Panc1 (cell line): Measurements from ENCODE around the gene KCNMA1. TPM values are rescaled to one million over a fixed set of nuclear protein-coding genes. Genes with fewer than 3 reads are reported as not detected.

ENCODE experiments used
- ATAC-seq: fragments of 200-7000 bp; cut with Tn5 transposase; 2 replicates; pipeline ENCODE4 v1.9.1; 2020; ENCODE audit warnings: mild to moderate bottlenecking, moderate library complexity
- BruUV-seq: library from RNA; stranded (reverse); fragments of 400-500 nt; replicated peaks from 2 replicates; lab custom pipeline; 2021; lab: Mats Ljungman, UMichigan
- CTCF ChIA-PET: fragments of 300-600 bp; sonication (Branson Sonifier 250); formaldehyde crosslinking; loops from one replicate; lab custom pipeline; 2022; ENCODE audit warnings: antibody characterized with exemption; lab: Charles Lee
- POLR2A ChIA-PET: fragments of 300-600 bp; sonication (Branson Sonifier 250); formaldehyde crosslinking; loops from one replicate; lab custom pipeline; 2022; ENCODE audit warnings: antibody characterized with exemption; lab: Charles Lee
- DNase-seq: peaks from one replicate; pipeline ENCODE4 v3.0.0-alpha.2; 2010; ENCODE audit warnings: low read depth, low spot score
- H3K27ac ChIP-seq: 2 replicates; pipeline ENCODE4 v1.5.1; 2011; ENCODE audit warnings: mild to moderate bottlenecking, low read length, inconsistent platforms
- H3K27me3 ChIP-seq: fragments of 200-500 bp; sonication (Bioruptor generic); 2 replicates; pipeline ENCODE4 v1.6.0; 2014; ENCODE audit warnings: low read length, inconsistent platforms; ENCODE audit not compliant: control insufficient read depth, insufficient read depth
- H3K36me3 ChIP-seq: fragments of 200-500 bp; sonication (Bioruptor generic); 2 replicates; pipeline ENCODE4 v1.5.1; 2014; ENCODE audit warnings: inconsistent platforms, mild to moderate bottlenecking, low read length, moderate library complexity; ENCODE audit not compliant: control insufficient read depth, insufficient read depth
- H3K4me1 ChIP-seq: 2 replicates; pipeline ENCODE4 v1.5.1; 2011; ENCODE audit warnings: inconsistent platforms, mild to moderate bottlenecking, low read length, moderate library complexity; ENCODE audit not compliant: control insufficient read depth, insufficient read depth
- H3K4me3 ChIP-seq, 2 experiments: 2 replicates each; pipeline ENCODE4 v1.5.1; 2011 to 2012; ENCODE audit warnings: low read depth in 2 of 2, low read length in 2 of 2, mild to moderate bottlenecking in 2 of 2, inconsistent platforms in 1 of 2, moderate library complexity in 1 of 2
- H3K9me3 ChIP-seq: fragments of 200-500 bp; sonication (Bioruptor generic); 2 replicates; pipeline ENCODE4 v1.5.1; 2014; ENCODE audit warnings: low read depth, mild to moderate bottlenecking, inconsistent platforms, low read length, moderate library complexity; ENCODE audit not compliant: control insufficient read depth, insufficient read depth
- POLR2AphosphoS5 ChIP-seq: IDR thresholded peaks from 2 replicates; pipeline ENCODE4 v1.6.1; 2012; ENCODE audit warnings: mild to moderate bottlenecking, low read depth, low read length, moderate library complexity
- SIN3A ChIP-seq: IDR thresholded peaks from 2 replicates; pipeline ENCODE4 v1.6.1; 2012; ENCODE audit warnings: low read depth, mild to moderate bottlenecking, low read length, moderate library complexity, borderline replicate concordance; ENCODE audit not compliant: insufficient read depth
- TCF7L2 ChIP-seq: IDR thresholded peaks from 2 replicates; pipeline ENCODE4 v1.6.1; 2011; ENCODE audit warnings: mild to moderate bottlenecking, low read depth, low read length, inconsistent platforms
- in situ Hi-C: cut with HindIII; loops from 2 replicates; pipeline ENCODE4 v1.10.0; 2016; ENCODE audit warnings: low sequenced_read_pairs, low pct_unique_long_range_greater_than_20kb
- intact Hi-C: fragments of 100-400 bp; cut with micrococcal nuclease; formaldehyde crosslinking; loops from one replicate; pipeline ENCODE4 v1.10.0; 2022; ENCODE audit not compliant: unreplicated experiment
- total RNA-seq: library from RNA; stranded (reverse); gene quantifications from one replicate; pipeline ENCODE4 v1.2.1, GENCODE V29; 2021; ENCODE audit not compliant: unreplicated experiment
- TF ChIP-seq, protein P1 (sequence below): fragments of 450-650 bp; IDR thresholded peaks from 2 replicates; pipeline ENCODE4 v1.5.1; 2017; ENCODE audit warnings: mild to moderate bottlenecking
- TF ChIP-seq, protein P2 (sequence below), 2 experiments: IDR thresholded peaks; 2 replicates each; pipeline ENCODE4 v1.6.1; 2011 to 2012; ENCODE audit warnings: low read depth in 2 of 2, control low read depth in 1 of 2, low read length in 1 of 2, mild to moderate bottlenecking in 1 of 2, moderate library complexity in 1 of 2; ENCODE audit not compliant: insufficient read depth in 1 of 2

KCNMA1 gene
- total RNA-seq, 1 experiment from 2014 or later = 91.9 TPM

DNA sequence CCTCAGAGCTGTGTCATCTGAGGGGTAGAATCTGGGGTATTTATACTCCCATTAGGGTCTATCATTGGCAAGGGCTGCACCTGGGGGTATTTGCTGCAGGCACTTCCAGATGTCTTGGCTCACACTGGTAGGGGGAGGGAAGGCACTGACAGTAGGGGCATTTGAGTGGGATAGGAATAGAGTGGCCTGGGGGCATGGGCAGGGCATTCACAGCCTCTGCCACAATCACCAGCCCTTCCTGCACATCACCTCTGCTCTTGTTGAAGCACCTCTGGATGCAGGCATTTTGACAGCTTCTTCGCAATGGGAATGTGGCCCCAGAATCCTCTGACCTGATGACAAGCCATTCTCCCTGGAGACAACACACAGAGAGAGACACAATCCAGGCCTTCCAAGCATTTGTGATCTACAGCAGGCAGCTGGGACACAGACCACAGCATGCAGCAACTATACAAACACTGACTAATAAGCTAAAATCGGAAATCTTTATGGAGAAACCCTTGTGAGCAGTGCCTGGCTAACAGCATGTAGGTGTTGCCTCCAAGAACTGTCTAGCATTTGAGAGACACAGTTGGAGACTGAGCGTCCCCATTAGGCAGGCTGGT, 178.5 kb downstream of the KCNMA1 start:
- Histone ChIP-seq H3K36me3 (no peaks in the 10 kb centered on the region; the same call in 1 of the 2 replicates), H3K4me3 (no peak overlapping the region), H3K9me3 (no peaks in the 10 kb centered on the region), H3K4me1 (peaks cover 39% of the 10 kb centered on the region), H3K27me3 (no peaks in the 10 kb centered on the region), H3K27ac (no peak overlapping the region)
- no TSS peak for BruUV-seq
- peak; percentile 20; the same call in 1 of the 2 replicates for ATAC-seq
- in situ Hi-C loops = no loop called here
- intact Hi-C loops = no loop called here
- no peak for DNase-seq
- POLR2A ChIA-PET = no interaction called here
- TF ChIP-seq TCF7L2 (no peak), POLR2AphosphoS5 (no peak), SIN3A (no peak)
- TF ChIP-seq, protein P1, sequence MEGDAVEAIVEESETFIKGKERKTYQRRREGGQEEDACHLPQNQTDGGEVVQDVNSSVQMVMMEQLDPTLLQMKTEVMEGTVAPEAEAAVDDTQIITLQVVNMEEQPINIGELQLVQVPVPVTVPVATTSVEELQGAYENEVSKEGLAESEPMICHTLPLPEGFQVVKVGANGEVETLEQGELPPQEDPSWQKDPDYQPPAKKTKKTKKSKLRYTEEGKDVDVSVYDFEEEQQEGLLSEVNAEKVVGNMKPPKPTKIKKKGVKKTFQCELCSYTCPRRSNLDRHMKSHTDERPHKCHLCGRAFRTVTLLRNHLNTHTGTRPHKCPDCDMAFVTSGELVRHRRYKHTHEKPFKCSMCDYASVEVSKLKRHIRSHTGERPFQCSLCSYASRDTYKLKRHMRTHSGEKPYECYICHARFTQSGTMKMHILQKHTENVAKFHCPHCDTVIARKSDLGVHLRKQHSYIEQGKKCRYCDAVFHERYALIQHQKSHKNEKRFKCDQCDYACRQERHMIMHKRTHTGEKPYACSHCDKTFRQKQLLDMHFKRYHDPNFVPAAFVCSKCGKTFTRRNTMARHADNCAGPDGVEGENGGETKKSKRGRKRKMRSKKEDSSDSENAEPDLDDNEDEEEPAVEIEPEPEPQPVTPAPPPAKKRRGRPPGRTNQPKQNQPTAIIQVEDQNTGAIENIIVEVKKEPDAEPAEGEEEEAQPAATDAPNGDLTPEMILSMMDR = no peak
- TF ChIP-seq, protein P2, sequence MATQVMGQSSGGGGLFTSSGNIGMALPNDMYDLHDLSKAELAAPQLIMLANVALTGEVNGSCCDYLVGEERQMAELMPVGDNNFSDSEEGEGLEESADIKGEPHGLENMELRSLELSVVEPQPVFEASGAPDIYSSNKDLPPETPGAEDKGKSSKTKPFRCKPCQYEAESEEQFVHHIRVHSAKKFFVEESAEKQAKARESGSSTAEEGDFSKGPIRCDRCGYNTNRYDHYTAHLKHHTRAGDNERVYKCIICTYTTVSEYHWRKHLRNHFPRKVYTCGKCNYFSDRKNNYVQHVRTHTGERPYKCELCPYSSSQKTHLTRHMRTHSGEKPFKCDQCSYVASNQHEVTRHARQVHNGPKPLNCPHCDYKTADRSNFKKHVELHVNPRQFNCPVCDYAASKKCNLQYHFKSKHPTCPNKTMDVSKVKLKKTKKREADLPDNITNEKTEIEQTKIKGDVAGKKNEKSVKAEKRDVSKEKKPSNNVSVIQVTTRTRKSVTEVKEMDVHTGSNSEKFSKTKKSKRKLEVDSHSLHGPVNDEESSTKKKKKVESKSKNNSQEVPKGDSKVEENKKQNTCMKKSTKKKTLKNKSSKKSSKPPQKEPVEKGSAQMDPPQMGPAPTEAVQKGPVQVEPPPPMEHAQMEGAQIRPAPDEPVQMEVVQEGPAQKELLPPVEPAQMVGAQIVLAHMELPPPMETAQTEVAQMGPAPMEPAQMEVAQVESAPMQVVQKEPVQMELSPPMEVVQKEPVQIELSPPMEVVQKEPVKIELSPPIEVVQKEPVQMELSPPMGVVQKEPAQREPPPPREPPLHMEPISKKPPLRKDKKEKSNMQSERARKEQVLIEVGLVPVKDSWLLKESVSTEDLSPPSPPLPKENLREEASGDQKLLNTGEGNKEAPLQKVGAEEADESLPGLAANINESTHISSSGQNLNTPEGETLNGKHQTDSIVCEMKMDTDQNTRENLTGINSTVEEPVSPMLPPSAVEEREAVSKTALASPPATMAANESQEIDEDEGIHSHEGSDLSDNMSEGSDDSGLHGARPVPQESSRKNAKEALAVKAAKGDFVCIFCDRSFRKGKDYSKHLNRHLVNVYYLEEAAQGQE (IDR thresholded peaks at IDR 0.05; ENCODE audit: insufficient read depth in 1 of 2, low read depth in 2 of 2, low read length in 1 of 2) = no peak
- CTCF ChIA-PET = no interaction called here

DNA sequence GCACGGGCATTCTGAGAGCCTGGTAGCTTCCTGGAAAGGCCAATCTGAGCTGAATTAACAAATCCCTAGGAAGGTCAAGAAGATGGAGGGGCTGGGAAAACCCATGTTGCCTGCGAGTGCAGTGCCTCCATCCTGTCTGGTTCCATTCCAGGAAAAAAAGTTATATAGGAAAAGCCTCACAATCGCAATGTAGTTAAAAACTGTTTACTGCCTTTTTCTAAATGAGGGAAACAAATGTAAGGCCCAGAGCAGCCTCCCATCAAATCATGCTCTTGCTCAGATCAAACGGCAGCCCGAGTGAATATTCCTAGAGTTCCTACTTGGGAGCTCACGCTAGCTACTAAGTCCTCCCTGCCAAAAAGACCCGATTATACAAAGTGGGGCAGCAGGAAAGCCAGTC, 179.9 kb downstream of the KCNMA1 start:
- no peak overlapping the region for H3K27ac ChIP-seq
- no peaks in the 10 kb centered on the region; the same call in 1 of the 2 replicates for H3K36me3 ChIP-seq
- ATAC-seq (no peak), DNase-seq (no peak)
- H3K4me3 ChIP-seq = no peak overlapping the region
- in situ Hi-C loops (no loop called here), intact Hi-C loops (no loop called here)
- no peaks in the 10 kb centered on the region for H3K9me3 ChIP-seq
- no peaks in the 10 kb centered on the region for H3K27me3 ChIP-seq
- BruUV-seq = no TSS peak
- ChIA-PET CTCF (interaction anchor here (1.1 kb wide), 1 partner anchor 292 kb away, joined by 4 read pairs; no protein-coding TSS in a partner anchor), POLR2A (no interaction called here)
- H3K4me1 ChIP-seq = peaks cover 28% of the 10 kb centered on the region
- no peak for TF ChIP-seq TCF7L2
- TF ChIP-seq SIN3A = no peak
- TF ChIP-seq, protein P2 (IDR thresholded peaks at IDR 0.05; ENCODE audit: insufficient read depth in 1 of 2, low read depth in 2 of 2, low read length in 1 of 2) = no peak
- TF ChIP-seq POLR2AphosphoS5 = no peak
- TF ChIP-seq, protein P1 = no peak
